ENCODE measurements around the gene PDCL3.
A peak's percentile ranks its signal among the peaks of the same experiment; 100 is the strongest.

PDCL3 gene

GRCh38 chr2:100520224-100520623 is 42.6 kb upstream of the PDCL3 start:
- Histone ChIP-seq H3K4me1 (ENCODE audit: control insufficient read depth in 1 of 2, insufficient read depth in 2 of 2, low read length in 2 of 2) (no peaks in the 10 kb centered on the region), H3K14ac (ENCODE audit: low read length) (no peak overlapping the region), H3K27me3 (ENCODE audit: insufficient read depth, low read length) (no peaks in the 10 kb centered on the region), H2AFZ (ENCODE audit: insufficient read depth, low read length, poor library complexity) (no peak overlapping the region), H2AK5ac (ENCODE audit: low read length) (no peak overlapping the region), H3K4me2 (ENCODE audit: low read length) (no peak overlapping the region), H3K79me1 (ENCODE audit: low read length) (no peaks in the 10 kb centered on the region), H3K9me3 (ENCODE audit: insufficient read depth, low read depth, low read length) (no peaks in the 10 kb centered on the region), H3K4me3 (ENCODE audit: low read depth, low read length) (no peak overlapping the region), H3K79me2 (ENCODE audit: control insufficient read depth, insufficient read depth, low read length, poor library complexity) (no peaks in the 10 kb centered on the region), H4K12ac (ENCODE audit: low read depth, low read length) (no peak overlapping the region), H2BK120ac (ENCODE audit: insufficient read depth, low read length, poor library complexity) (no peak overlapping the region), H4K91ac (ENCODE audit: low read depth, low read length) (no peak overlapping the region), H3K9ac (ENCODE audit: low read length) (no peak overlapping the region), H3K23ac (ENCODE audit: low read length) (no peak overlapping the region), H2BK5ac (ENCODE audit: low read depth, low read length, poor library complexity) (no peak overlapping the region), H3K27ac (ENCODE audit: low read depth, low read length) (no peak overlapping the region), H2BK12ac (ENCODE audit: low read length) (no peak overlapping the region), H3K18ac (ENCODE audit: low read length) (no peak overlapping the region), H3K4ac (ENCODE audit: low read depth, low read length) (no peak overlapping the region), H3K36me3 (ENCODE audit: control insufficient read depth in 1 of 2, insufficient read depth in 2 of 2, low read length in 2 of 2) (no peaks in the 10 kb centered on the region), H4K8ac (ENCODE audit: low read depth, low read length) (no peak overlapping the region)
- WGBS (ENCODE audit: extremely low coverage, insufficient coverage, insufficient read length), result no CpG with 5 or more reads among the region's 2 CpGs
- DNase-seq, result peak; percentile 22 to 66

- H2AFZ ChIP-seq (ENCODE audit: insufficient read depth, low read length, poor library complexity), result no peak overlapping the region
- DNase-seq, result no peak
These were observed 40.4 kb upstream of the PDCL3 start for GRCh38 chr2:100522430-100522829.

GRCh38 chr2:100524331-100524730 is 38.5 kb upstream of the PDCL3 start:
- H3K14ac ChIP-seq (ENCODE audit: low read length), result no peak overlapping the region
- no peak overlapping the region for H3K4me3 ChIP-seq (ENCODE audit: low read depth, low read length)
- H4K8ac ChIP-seq (ENCODE audit: low read depth, low read length), result no peak overlapping the region
- H3K4me1 ChIP-seq (ENCODE audit: control insufficient read depth in 1 of 2, insufficient read depth in 2 of 2, low read length in 2 of 2), result no peaks in the 10 kb centered on the region
- no peak overlapping the region for H4K91ac ChIP-seq (ENCODE audit: low read depth, low read length)
- H3K79me1 ChIP-seq (ENCODE audit: low read length), result no peaks in the 10 kb centered on the region
- H3K9me3 ChIP-seq (ENCODE audit: insufficient read depth, low read depth, low read length), result no peaks in the 10 kb centered on the region
- no peak overlapping the region for H3K9ac ChIP-seq (ENCODE audit: low read length)
- no peak overlapping the region for H2AK5ac ChIP-seq (ENCODE audit: low read length)
- no peak overlapping the region for H2BK12ac ChIP-seq (ENCODE audit: low read length)
- H2BK5ac ChIP-seq (ENCODE audit: low read depth, low read length, poor library complexity), result no peak overlapping the region
- no peak overlapping the region for H3K23ac ChIP-seq (ENCODE audit: low read length)
- H3K36me3 ChIP-seq (ENCODE audit: control insufficient read depth in 1 of 2, insufficient read depth in 2 of 2, low read length in 2 of 2), result no peaks in the 10 kb centered on the region
- no peaks in the 10 kb centered on the region for H3K27me3 ChIP-seq (ENCODE audit: insufficient read depth, low read length)
- no peak overlapping the region for H3K27ac ChIP-seq (ENCODE audit: low read depth, low read length)
- WGBS (ENCODE audit: extremely low coverage, insufficient coverage, insufficient read length), result no CpG with 5 or more reads among the region's 2 CpGs
- H2BK120ac ChIP-seq (ENCODE audit: insufficient read depth, low read length, poor library complexity), result no peak overlapping the region
- H2AFZ ChIP-seq (ENCODE audit: insufficient read depth, low read length, poor library complexity), result no peak overlapping the region
- H3K4ac ChIP-seq (ENCODE audit: low read depth, low read length), result no peak overlapping the region
- DNase-seq, result no peak
- no peak overlapping the region for H3K18ac ChIP-seq (ENCODE audit: low read length)
- H3K79me2 ChIP-seq (ENCODE audit: control insufficient read depth, insufficient read depth, low read length, poor library complexity), result no peaks in the 10 kb centered on the region
- no peak overlapping the region for H4K12ac ChIP-seq (ENCODE audit: low read depth, low read length)
- no peak overlapping the region for H3K4me2 ChIP-seq (ENCODE audit: low read length)

More at GRCh38 chr2:100522430-100522829, 40.4 kb upstream of the PDCL3 start:
- H3K23ac ChIP-seq (ENCODE audit: low read length), result no peak overlapping the region
- H2BK12ac ChIP-seq (ENCODE audit: low read length), result no peak overlapping the region
- no peak overlapping the region for H3K4ac ChIP-seq (ENCODE audit: low read depth, low read length)
- H2BK5ac ChIP-seq (ENCODE audit: low read depth, low read length, poor library complexity), result no peak overlapping the region
- H3K27ac ChIP-seq (ENCODE audit: low read depth, low read length), result no peak overlapping the region
- H3K4me3 ChIP-seq (ENCODE audit: low read depth, low read length), result no peak overlapping the region
- H2AK5ac ChIP-seq (ENCODE audit: low read length), result no peak overlapping the region
- H3K14ac ChIP-seq (ENCODE audit: low read length), result no peak overlapping the region
- WGBS (ENCODE audit: extremely low coverage, insufficient coverage, insufficient read length), result no CpG with 5 or more reads among the region's 1 CpG
- no peak overlapping the region for H4K91ac ChIP-seq (ENCODE audit: low read depth, low read length)
- no peaks in the 10 kb centered on the region for H3K79me1 ChIP-seq (ENCODE audit: low read length)
- H3K4me1 ChIP-seq (ENCODE audit: control insufficient read depth in 1 of 2, insufficient read depth in 2 of 2, low read length in 2 of 2), result no peaks in the 10 kb centered on the region
- no peak overlapping the region for H3K4me2 ChIP-seq (ENCODE audit: low read length)
- H2BK120ac ChIP-seq (ENCODE audit: insufficient read depth, low read length, poor library complexity), result no peak overlapping the region
- H3K18ac ChIP-seq (ENCODE audit: low read length), result no peak overlapping the region
- no peaks in the 10 kb centered on the region for H3K9me3 ChIP-seq (ENCODE audit: insufficient read depth, low read depth, low read length)
- H3K9ac ChIP-seq (ENCODE audit: low read length), result no peak overlapping the region
- no peaks in the 10 kb centered on the region for H3K36me3 ChIP-seq (ENCODE audit: control insufficient read depth in 1 of 2, insufficient read depth in 2 of 2, low read length in 2 of 2)
- no peak overlapping the region for H4K12ac ChIP-seq (ENCODE audit: low read depth, low read length)
- H4K8ac ChIP-seq (ENCODE audit: low read depth, low read length), result no peak overlapping the region
- H3K79me2 ChIP-seq (ENCODE audit: control insufficient read depth, insufficient read depth, low read length, poor library complexity), result no peaks in the 10 kb centered on the region
- no peaks in the 10 kb centered on the region for H3K27me3 ChIP-seq (ENCODE audit: insufficient read depth, low read length)

GRCh38 chr2:100526868-100527267 is 35.9 kb upstream of the PDCL3 start:
- H3K9ac ChIP-seq (ENCODE audit: low read length), result no peak overlapping the region
- no peaks in the 10 kb centered on the region for H3K79me1 ChIP-seq (ENCODE audit: low read length)
- DNase-seq, result no peak
- no peaks in the 10 kb centered on the region for H3K9me3 ChIP-seq (ENCODE audit: insufficient read depth, low read depth, low read length)
- H3K23ac ChIP-seq (ENCODE audit: low read length), result no peak overlapping the region
- WGBS (ENCODE audit: extremely low coverage, insufficient coverage, insufficient read length), result no CpG with 5 or more reads among the region's 1 CpG
- no peak overlapping the region for H3K14ac ChIP-seq (ENCODE audit: low read length)
- no peaks in the 10 kb centered on the region for H3K27me3 ChIP-seq (ENCODE audit: insufficient read depth, low read length)
- H2AFZ ChIP-seq (ENCODE audit: insufficient read depth, low read length, poor library complexity), result no peak overlapping the region
- no peak overlapping the region for H4K8ac ChIP-seq (ENCODE audit: low read depth, low read length)
- no peak overlapping the region for H3K4me2 ChIP-seq (ENCODE audit: low read length)
- H2BK12ac ChIP-seq (ENCODE audit: low read length), result no peak overlapping the region
- no peak overlapping the region for H3K4ac ChIP-seq (ENCODE audit: low read depth, low read length)
- no peak overlapping the region for H2AK5ac ChIP-seq (ENCODE audit: low read length)
- H4K91ac ChIP-seq (ENCODE audit: low read depth, low read length), result no peak overlapping the region
- H3K27ac ChIP-seq (ENCODE audit: low read depth, low read length), result no peak overlapping the region
- no peaks in the 10 kb centered on the region for H3K79me2 ChIP-seq (ENCODE audit: control insufficient read depth, insufficient read depth, low read length, poor library complexity)
- no peak overlapping the region for H2BK5ac ChIP-seq (ENCODE audit: low read depth, low read length, poor library complexity)
- H3K36me3 ChIP-seq (ENCODE audit: control insufficient read depth in 1 of 2, insufficient read depth in 2 of 2, low read length in 2 of 2), result no peaks in the 10 kb centered on the region
- no peak overlapping the region for H2BK120ac ChIP-seq (ENCODE audit: insufficient read depth, low read length, poor library complexity)
- no peak overlapping the region for H3K18ac ChIP-seq (ENCODE audit: low read length)
- no peaks in the 10 kb centered on the region for H3K4me1 ChIP-seq (ENCODE audit: control insufficient read depth in 1 of 2, insufficient read depth in 2 of 2, low read length in 2 of 2)
- H3K4me3 ChIP-seq (ENCODE audit: low read depth, low read length), result no peak overlapping the region
- H4K12ac ChIP-seq (ENCODE audit: low read depth, low read length), result no peak overlapping the region
